Rectal smooth muscle tissue (tissue), 1 donor: ENCODE measurements around the gene UNC5C.

Experiments
- H3K27ac ChIP-seq: one replicate; pipeline ENCODE4 v1.7.0; 2013; ENCODE audit warnings: low read depth, low read length, inconsistent platforms
- H3K27me3 ChIP-seq: one replicate; pipeline ENCODE4 v1.7.0; 2013; ENCODE audit warnings: low read length; ENCODE audit not compliant: control insufficient read depth, insufficient read depth
- H3K36me3 ChIP-seq: one replicate; pipeline ENCODE4 v1.7.0; 2013; ENCODE audit warnings: low read length; ENCODE audit not compliant: control insufficient read depth, insufficient read depth
- H3K4me1 ChIP-seq: one replicate; pipeline ENCODE4 v1.7.0; 2013; ENCODE audit warnings: low read length; ENCODE audit not compliant: control insufficient read depth, insufficient read depth
- H3K4me3 ChIP-seq: one replicate; pipeline ENCODE4 v1.7.0; 2013; ENCODE audit warnings: low read length
- H3K9ac ChIP-seq: one replicate; pipeline ENCODE4 v1.7.0; 2013; ENCODE audit warnings: low read length

Gene UNC5C

GRCh38 chr4:95318483-95318882 lies 230.3 kb downstream of the UNC5C start:
- Histone ChIP-seq H3K27ac (no peak overlapping the region), H3K36me3 (no peaks in the 10 kb centered on the region), H3K4me1 (no peaks in the 10 kb centered on the region), H3K9ac (no peak overlapping the region), H3K27me3 (no peaks in the 10 kb centered on the region), H3K4me3 (no peak overlapping the region)

DNA sequence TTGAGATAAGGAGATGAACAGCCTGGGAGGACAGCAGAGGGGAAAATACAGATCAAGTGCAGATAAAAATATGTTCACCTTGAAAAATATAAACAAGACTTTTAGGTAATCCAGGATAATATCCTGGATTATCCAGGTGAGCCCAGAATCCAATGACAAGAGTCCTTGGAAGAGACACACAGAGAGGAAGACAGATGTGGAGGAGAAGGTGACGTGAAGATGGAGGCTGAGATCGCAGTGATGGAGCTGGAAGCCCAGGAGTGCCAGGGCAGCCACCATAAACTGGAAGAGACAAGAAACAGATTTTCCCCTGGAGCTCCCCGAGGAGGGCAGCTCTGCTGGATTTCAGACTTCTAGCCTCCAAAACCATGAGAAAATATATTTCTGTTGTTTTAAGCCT lies 230.7 kb downstream of the UNC5C start:
- H3K9ac ChIP-seq, result no peak overlapping the region

DNA sequence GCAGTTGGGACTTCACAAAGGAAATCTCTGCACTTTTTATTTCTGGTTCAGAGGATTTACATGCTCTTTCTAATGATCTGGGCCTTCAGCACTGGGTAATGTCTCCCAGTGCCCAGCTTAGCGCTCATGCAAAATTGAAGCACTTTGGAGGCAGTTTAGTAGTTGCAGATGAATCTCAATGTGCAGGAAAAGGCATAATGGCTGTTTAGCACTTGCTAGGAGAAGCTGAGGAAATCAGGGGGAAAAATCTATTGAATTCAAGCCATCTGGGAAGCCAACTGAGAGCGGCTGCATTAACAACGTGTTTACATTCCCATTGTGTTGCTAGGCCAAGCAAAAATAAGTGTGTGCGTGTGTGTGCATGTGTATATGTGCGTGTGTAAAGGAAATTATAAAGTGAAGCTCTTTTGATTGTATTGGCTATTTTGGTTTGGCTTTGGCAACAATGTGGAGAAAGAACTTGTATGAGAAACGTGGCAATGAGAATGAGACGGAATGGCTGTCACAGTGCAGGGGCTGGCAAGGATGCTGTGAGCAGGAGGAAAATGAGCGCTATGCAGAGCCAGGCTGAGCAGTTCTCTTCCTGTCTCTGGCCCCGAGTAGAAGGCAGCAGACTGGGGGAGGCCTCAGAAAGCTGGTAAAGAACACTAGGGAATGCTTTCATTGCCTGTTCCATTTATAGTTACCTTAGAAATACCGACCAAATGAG lies 231.5 kb downstream of the UNC5C start:
- Histone ChIP-seq H3K4me3 (no peak overlapping the region), H3K4me1 (no peaks in the 10 kb centered on the region), H3K27ac (no peak overlapping the region), H3K9ac (no peak overlapping the region), H3K36me3 (no peaks in the 10 kb centered on the region), H3K27me3 (no peaks in the 10 kb centered on the region)

More for the DNA sequence above, 230.7 kb downstream of the UNC5C start:
- H3K27ac ChIP-seq, result no peak overlapping the region
- no peaks in the 10 kb centered on the region for H3K27me3 ChIP-seq
- no peaks in the 10 kb centered on the region for H3K36me3 ChIP-seq
- no peak overlapping the region for H3K4me3 ChIP-seq
- H3K4me1 ChIP-seq, result no peaks in the 10 kb centered on the region

DNA sequence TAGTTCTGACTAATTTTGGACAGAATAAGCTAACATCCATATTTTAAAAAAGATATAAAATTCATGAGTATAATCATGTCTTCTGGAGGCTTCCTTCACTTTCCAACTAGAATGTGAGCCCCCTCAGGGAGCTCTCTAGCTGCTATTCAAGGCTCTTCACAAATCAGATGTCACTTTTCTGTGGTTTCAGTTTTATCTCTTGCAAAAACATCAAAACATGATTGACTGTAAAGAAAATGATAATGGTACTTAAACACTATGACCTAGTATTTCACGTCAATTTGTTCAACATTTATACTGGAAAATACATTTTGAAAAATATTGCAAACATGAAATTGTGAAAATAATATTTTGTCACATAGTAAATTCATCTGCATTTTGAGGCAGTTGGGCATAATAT lies 234.2 kb downstream of the UNC5C start:
- Histone ChIP-seq H3K27me3 (no peaks in the 10 kb centered on the region), H3K9ac (no peak overlapping the region), H3K36me3 (no peaks in the 10 kb centered on the region), H3K27ac (no peak overlapping the region), H3K4me1 (no peaks in the 10 kb centered on the region), H3K4me3 (no peak overlapping the region)

DNA sequence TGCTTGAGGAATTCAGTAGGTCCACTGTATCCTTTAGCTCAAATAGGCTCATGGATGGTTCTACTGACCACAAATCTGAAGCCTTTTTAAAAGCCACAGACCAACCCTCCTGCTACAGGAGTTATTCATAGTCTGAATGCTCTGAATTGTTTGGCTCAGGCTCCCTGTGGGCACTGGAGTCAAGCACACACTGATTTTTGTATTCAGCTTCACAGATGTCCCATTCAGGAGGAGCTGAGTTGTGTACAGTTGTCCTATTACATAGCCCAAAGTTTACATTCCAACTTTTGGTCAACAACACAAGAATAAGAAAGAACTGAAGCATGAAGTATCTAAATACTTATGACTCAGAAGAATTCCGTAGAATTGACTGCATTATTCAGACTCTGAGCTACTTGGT lies 243.9 kb downstream of the UNC5C start:
- Histone ChIP-seq H3K4me1 (no peaks in the 10 kb centered on the region), H3K9ac (no peak overlapping the region), H3K4me3 (no peak overlapping the region), H3K36me3 (no peaks in the 10 kb centered on the region), H3K27ac (no peak overlapping the region), H3K27me3 (no peaks in the 10 kb centered on the region)

GRCh38 chr4:95300304-95300703 lies 248.5 kb downstream of the UNC5C start:
- no peak overlapping the region for H3K27ac ChIP-seq
- H3K4me1 ChIP-seq, result no peaks in the 10 kb centered on the region
- H3K4me3 ChIP-seq, result no peak overlapping the region
- H3K36me3 ChIP-seq, result no peaks in the 10 kb centered on the region
- H3K27me3 ChIP-seq, result no peaks in the 10 kb centered on the region
- H3K9ac ChIP-seq, result no peak overlapping the region

DNA sequence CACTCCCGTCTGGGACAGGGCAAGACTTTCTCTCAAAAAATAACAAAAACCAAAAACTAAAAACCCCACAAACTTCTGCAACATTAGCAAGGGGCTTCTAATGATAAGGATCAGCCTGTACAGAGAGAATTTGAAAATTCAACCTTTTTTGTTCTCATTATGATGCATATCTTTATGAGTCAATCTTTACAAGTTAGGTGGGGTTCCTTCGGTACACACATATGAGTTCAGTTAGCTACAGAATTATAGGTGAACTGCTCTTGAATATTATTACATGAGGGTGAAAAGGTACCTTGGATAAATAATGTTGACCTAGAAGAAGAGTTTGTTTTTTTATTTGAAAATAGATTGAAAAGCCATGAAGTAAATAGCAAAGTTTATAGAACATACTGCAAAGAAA lies 252.7 kb downstream of the UNC5C start:
- Histone ChIP-seq H3K4me3 (no peak overlapping the region), H3K36me3 (no peaks in the 10 kb centered on the region), H3K4me1 (no peaks in the 10 kb centered on the region), H3K9ac (no peak overlapping the region), H3K27me3 (no peaks in the 10 kb centered on the region), H3K27ac (no peak overlapping the region)

- H3K27ac ChIP-seq, result no peak overlapping the region
- no peaks in the 10 kb centered on the region for H3K27me3 ChIP-seq
- no peak overlapping the region for H3K9ac ChIP-seq
- no peaks in the 10 kb centered on the region for H3K36me3 ChIP-seq
- H3K4me1 ChIP-seq, result no peaks in the 10 kb centered on the region
- H3K4me3 ChIP-seq, result no peak overlapping the region
Measured at GRCh38 chr4:95295157-95295556, 253.6 kb downstream of the UNC5C start.

- Histone ChIP-seq H3K27me3 (no peaks in the 10 kb centered on the region), H3K36me3 (no peaks in the 10 kb centered on the region), H3K4me3 (no peak overlapping the region), H3K9ac (no peak overlapping the region), H3K27ac (no peak overlapping the region), H3K4me1 (no peaks in the 10 kb centered on the region)
Measured at GRCh38 chr4:95294321-95294720, 254.5 kb downstream of the UNC5C start.

DNA sequence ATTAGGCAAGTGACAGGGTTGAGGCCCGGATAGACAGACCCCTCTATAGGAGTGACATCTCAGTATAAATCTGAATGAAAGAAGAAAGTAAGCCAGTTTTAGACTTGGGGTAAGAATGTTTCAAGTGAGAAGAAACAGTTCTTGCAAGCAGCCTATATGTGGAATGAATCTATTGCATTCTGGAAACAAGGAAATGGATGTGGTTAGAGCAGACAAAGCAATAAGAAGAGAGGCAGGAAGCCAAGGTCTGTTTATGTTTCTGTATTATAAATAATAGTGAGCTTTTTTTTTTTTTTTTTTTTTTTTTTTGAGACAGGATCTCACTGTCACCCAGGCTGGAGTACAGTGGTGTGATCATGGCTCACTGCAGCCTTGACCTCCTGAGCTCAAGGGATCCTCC lies 255.8 kb downstream of the UNC5C start:
- no peaks in the 10 kb centered on the region for H3K27me3 ChIP-seq
- H3K4me3 ChIP-seq, result no peak overlapping the region
- no peak overlapping the region for H3K9ac ChIP-seq
- H3K4me1 ChIP-seq, result no peaks in the 10 kb centered on the region
- H3K36me3 ChIP-seq, result no peaks in the 10 kb centered on the region
- no peak overlapping the region for H3K27ac ChIP-seq

DNA sequence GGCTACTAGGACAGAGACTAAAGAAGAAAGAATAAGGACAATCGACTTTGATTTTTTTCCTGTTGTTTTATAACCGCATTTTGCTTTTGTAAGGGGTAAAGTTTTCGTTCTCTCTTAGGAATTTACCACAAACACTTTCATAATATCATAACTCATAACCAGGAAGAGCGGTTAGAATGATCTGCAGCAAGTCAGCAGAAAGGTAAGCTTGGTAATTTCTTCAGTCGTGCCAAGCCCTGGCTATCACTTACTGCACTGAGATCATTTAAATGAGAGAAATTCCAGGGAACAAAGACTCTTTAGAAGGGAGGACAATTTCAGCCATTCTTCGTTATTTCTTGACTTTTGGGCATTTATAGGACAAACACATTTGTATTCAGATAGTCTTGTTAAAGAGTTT lies 258.1 kb downstream of the UNC5C start:
- H3K4me1 ChIP-seq, result no peaks in the 10 kb centered on the region
- no peak overlapping the region for H3K9ac ChIP-seq
- no peaks in the 10 kb centered on the region for H3K27me3 ChIP-seq
- no peak overlapping the region for H3K27ac ChIP-seq
- no peak overlapping the region for H3K4me3 ChIP-seq
- no peaks in the 10 kb centered on the region for H3K36me3 ChIP-seq

DNA sequence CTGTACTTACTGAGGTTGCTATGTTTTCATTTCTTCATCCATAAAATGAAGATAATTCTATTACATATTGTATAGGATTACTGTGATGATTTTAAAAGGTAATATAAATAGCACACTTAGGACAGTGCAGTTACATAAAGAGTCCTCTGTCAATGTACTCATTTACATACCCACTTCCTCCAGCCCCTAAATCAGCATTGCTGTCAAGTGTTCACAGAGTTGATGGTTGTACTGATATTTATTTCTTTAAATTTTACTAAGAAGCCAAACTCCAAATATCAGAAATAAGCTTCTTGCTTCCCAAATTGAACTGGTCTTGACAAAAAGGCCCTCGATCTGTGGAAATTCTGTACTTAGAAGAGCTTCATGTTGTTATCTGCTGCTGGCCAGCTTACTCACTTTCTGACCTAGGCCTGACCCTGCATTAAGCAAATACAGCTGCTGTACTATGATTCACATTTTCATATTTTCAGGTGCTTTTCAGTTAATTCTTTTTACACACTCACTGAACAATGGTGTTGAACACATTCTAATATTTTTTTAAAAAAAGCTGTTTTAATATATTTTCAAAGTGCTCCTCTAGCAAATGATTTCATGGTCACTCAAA lies 259.6 kb downstream of the UNC5C start:
- no peaks in the 10 kb centered on the region for H3K4me1 ChIP-seq
- H3K27me3 ChIP-seq, result no peaks in the 10 kb centered on the region
- H3K36me3 ChIP-seq, result no peaks in the 10 kb centered on the region
- no peak overlapping the region for H3K9ac ChIP-seq
- no peak overlapping the region for H3K4me3 ChIP-seq
- no peak overlapping the region for H3K27ac ChIP-seq

- Histone ChIP-seq H3K9ac (no peak overlapping the region), H3K4me1 (no peaks in the 10 kb centered on the region)
Measured at GRCh38 chr4:95288552-95288951, 260.2 kb downstream of the UNC5C start.

More at GRCh38 chr4:95288552-95288951, 260.2 kb downstream of the UNC5C start:
- H3K36me3 ChIP-seq, result no peaks in the 10 kb centered on the region
- H3K27ac ChIP-seq, result no peak overlapping the region
- no peaks in the 10 kb centered on the region for H3K27me3 ChIP-seq
- no peak overlapping the region for H3K4me3 ChIP-seq
